ENCODE measurements around the gene MARCHF10. TPM values are rescaled to one million over a fixed set of nuclear protein-coding genes. Genes with fewer than 3 reads are reported as not detected.
A peak's percentile ranks its signal among the peaks of the same experiment; 100 is the strongest.

MARCHF10 gene
- total RNA-seq, 1 experiment from 2014 or later = 0.39 TPM

DNA sequence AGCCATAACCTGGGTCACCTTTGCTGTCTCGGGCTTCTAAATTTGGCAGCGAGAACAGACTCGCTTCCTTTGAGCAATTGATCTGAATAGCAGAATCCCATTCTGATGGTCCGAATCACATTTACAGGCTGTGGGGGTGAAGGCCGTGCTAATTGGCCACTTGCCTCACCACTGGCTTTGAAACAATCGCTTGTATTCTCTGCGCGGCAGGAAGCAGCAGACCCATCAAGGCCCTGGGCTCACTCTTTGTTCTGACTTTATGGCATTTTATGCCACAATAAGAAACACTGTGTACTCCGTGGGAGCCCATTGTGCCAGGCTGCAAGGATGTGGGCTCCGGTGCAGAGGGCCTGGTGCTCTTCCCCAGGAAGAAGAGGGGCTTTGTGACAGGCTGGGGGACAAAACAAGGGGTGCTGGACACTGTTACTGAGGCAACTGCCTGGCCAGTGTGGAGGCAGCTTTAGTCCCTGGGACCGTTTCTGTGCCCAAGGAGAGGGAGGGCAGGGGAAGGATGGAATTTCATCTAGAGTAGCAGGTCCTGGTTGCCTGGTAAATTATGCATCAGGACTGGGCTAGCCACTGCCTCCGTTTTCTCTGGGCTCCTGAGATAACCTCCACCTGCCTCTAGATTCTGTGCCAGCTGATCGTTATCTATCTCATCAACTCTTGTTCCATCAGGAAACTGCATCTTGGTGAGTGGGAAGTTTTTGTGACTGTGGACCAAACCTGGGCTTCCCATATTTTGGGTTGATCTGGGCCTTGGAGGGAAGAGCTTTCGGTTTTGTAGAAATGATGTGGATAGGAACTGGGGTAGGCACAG, 102.1 kb downstream of the MARCHF10 start:
- no peak for DNase-seq (ENCODE audit: low read depth, low spot score)
- H3K9me3 ChIP-seq (ENCODE audit: control insufficient read depth, insufficient read depth, low read depth, low read length) = 0 out of 2 replicates have a peak, but pooled peaks cover 3% of the 10 kb centered on the region
- peaks cover 31% of the 10 kb centered on the region for H3K4me1 ChIP-seq (ENCODE audit: control insufficient read depth, insufficient read depth, low read length)
- ATAC-seq = no peak
- H3K27ac ChIP-seq (ENCODE audit: low read length) = peak overlapping the region; percentile 79
- POLR2A ChIA-PET = no interaction called here
- BruUV-seq (replicated peaks) = no TSS peak
- TF ChIP-seq POLR2AphosphoS5 (IDR thresholded peaks at IDR 0.05; ENCODE audit: low read depth, low read length) (no peak), SIN3A (IDR thresholded peaks at IDR 0.05; ENCODE audit: borderline replicate concordance, insufficient read depth, low read depth, low read length) (no peak), TCF7L2 (IDR thresholded peaks at IDR 0.05; ENCODE audit: low read depth, low read length) (no peak)
- TF ChIP-seq, protein P1, sequence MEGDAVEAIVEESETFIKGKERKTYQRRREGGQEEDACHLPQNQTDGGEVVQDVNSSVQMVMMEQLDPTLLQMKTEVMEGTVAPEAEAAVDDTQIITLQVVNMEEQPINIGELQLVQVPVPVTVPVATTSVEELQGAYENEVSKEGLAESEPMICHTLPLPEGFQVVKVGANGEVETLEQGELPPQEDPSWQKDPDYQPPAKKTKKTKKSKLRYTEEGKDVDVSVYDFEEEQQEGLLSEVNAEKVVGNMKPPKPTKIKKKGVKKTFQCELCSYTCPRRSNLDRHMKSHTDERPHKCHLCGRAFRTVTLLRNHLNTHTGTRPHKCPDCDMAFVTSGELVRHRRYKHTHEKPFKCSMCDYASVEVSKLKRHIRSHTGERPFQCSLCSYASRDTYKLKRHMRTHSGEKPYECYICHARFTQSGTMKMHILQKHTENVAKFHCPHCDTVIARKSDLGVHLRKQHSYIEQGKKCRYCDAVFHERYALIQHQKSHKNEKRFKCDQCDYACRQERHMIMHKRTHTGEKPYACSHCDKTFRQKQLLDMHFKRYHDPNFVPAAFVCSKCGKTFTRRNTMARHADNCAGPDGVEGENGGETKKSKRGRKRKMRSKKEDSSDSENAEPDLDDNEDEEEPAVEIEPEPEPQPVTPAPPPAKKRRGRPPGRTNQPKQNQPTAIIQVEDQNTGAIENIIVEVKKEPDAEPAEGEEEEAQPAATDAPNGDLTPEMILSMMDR (IDR thresholded peaks at IDR 0.05) = no peak
- TF ChIP-seq, protein P2, sequence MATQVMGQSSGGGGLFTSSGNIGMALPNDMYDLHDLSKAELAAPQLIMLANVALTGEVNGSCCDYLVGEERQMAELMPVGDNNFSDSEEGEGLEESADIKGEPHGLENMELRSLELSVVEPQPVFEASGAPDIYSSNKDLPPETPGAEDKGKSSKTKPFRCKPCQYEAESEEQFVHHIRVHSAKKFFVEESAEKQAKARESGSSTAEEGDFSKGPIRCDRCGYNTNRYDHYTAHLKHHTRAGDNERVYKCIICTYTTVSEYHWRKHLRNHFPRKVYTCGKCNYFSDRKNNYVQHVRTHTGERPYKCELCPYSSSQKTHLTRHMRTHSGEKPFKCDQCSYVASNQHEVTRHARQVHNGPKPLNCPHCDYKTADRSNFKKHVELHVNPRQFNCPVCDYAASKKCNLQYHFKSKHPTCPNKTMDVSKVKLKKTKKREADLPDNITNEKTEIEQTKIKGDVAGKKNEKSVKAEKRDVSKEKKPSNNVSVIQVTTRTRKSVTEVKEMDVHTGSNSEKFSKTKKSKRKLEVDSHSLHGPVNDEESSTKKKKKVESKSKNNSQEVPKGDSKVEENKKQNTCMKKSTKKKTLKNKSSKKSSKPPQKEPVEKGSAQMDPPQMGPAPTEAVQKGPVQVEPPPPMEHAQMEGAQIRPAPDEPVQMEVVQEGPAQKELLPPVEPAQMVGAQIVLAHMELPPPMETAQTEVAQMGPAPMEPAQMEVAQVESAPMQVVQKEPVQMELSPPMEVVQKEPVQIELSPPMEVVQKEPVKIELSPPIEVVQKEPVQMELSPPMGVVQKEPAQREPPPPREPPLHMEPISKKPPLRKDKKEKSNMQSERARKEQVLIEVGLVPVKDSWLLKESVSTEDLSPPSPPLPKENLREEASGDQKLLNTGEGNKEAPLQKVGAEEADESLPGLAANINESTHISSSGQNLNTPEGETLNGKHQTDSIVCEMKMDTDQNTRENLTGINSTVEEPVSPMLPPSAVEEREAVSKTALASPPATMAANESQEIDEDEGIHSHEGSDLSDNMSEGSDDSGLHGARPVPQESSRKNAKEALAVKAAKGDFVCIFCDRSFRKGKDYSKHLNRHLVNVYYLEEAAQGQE (IDR thresholded peaks at IDR 0.05; ENCODE audit: insufficient read depth in 1 of 2, low read depth in 2 of 2, low read length in 1 of 2) = no peak
- no peaks in the 10 kb centered on the region for H3K27me3 ChIP-seq (ENCODE audit: control insufficient read depth, insufficient read depth, low read length)
- CTCF ChIA-PET = interaction anchor here (1.0 kb wide), 1 partner anchor 21 kb away, joined by 4 read pairs; no protein-coding TSS in a partner anchor
- no peaks in the 10 kb centered on the region for H3K36me3 ChIP-seq (ENCODE audit: control insufficient read depth, insufficient read depth, low read length)
- intact Hi-C loops (cut with micrococcal nuclease; ENCODE audit: unreplicated experiment) = loop anchor here (10.0 kb wide), 1 partner anchor 699 kb away; no protein-coding TSS in a partner anchor
- in situ Hi-C loops (cut with HindIII; ENCODE audit: low pct_unique_long_range_greater_than_20kb, low sequenced_read_pairs) = no loop called here
- H3K4me3 ChIP-seq (ENCODE audit: low read depth in 2 of 2, low read length in 2 of 2) = peak overlapping the region; percentile 55 to 68; a peak in 3 of 4 replicates

DNA sequence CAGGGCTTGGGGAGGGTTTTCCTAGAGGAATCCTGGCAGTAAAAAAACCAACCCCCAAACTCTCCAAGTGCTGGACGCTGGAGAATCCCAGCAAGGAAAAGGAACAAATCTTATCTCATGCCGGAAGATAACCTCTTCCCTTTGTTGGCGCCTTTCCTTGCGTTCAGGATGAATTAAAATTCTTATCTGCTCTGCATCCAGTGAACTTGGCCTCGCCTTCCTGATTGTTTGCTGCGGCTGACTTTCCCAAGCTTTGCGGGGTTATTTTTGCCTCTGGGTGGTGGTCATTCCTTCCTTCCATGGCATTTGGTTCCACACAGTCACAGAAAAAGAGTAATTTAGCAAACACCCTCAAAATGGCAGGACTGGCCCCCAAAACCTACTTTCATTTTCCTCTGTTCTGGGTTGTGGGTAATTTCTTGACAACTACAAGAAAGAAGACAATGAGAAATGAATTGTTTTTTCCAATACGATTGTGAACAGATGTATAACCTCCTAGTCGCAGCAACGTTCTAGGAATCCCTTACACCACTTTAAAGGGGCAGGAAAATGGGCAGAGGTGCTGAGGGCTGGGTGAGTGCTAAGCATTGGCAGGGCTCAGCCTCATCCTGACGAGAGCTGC, 102.8 kb downstream of the MARCHF10 start:
- TF ChIP-seq, protein P1 (IDR thresholded peaks at IDR 0.05) = no peak
- TF ChIP-seq POLR2AphosphoS5 (IDR thresholded peaks at IDR 0.05; ENCODE audit: low read depth, low read length) = no peak
- TF ChIP-seq SIN3A (IDR thresholded peaks at IDR 0.05; ENCODE audit: borderline replicate concordance, insufficient read depth, low read depth, low read length) = no peak
- TF ChIP-seq TCF7L2 (IDR thresholded peaks at IDR 0.05; ENCODE audit: low read depth, low read length) = no peak
- TF ChIP-seq, protein P2 (IDR thresholded peaks at IDR 0.05; ENCODE audit: insufficient read depth in 1 of 2, low read depth in 2 of 2, low read length in 1 of 2) = no peak
- no peaks in the 10 kb centered on the region for H3K36me3 ChIP-seq (ENCODE audit: control insufficient read depth, insufficient read depth, low read length)
- peak overlapping the region; percentile 79 for H3K27ac ChIP-seq (ENCODE audit: low read length)
- H3K4me1 ChIP-seq (ENCODE audit: control insufficient read depth, insufficient read depth, low read length) = peaks cover 31% of the 10 kb centered on the region
- POLR2A ChIA-PET = no interaction called here
- in situ Hi-C loops (cut with HindIII; ENCODE audit: low pct_unique_long_range_greater_than_20kb, low sequenced_read_pairs) = no loop called here
- H3K4me3 ChIP-seq (ENCODE audit: low read depth in 2 of 2, low read length in 2 of 2) = peak overlapping the region; percentile 55 to 68
- no peak for ATAC-seq
- CTCF ChIA-PET = no interaction called here
- 0 out of 2 replicates have a peak, but pooled peaks cover 3% of the 10 kb centered on the region for H3K9me3 ChIP-seq (ENCODE audit: control insufficient read depth, insufficient read depth, low read depth, low read length)
- intact Hi-C loops (cut with micrococcal nuclease; ENCODE audit: unreplicated experiment) = loop anchor here (10.0 kb wide), 1 partner anchor 700 kb away; no protein-coding TSS in a partner anchor
- no TSS peak for BruUV-seq (replicated peaks)
- no peak for DNase-seq (ENCODE audit: low read depth, low spot score)
- H3K27me3 ChIP-seq (ENCODE audit: control insufficient read depth, insufficient read depth, low read length) = no peaks in the 10 kb centered on the region

All from Panc1 (cell line).